Measurements from ENCODE around the gene PRCP.
"Not testable (repeated sequence)": the region's sequence is repeated elsewhere in the genome, so short reads cannot be mapped to it uniquely, and the experiment has no call there.

PRCP gene

GRCh38 chr11:82929121-82929520 lies 28.9 kb upstream of the PRCP start:
- TF ChIP-seq CTCF (IDR thresholded peaks at IDR 0.05; ENCODE audit: extremely low read depth, insufficient read depth, missing control alignments): no peak
- in situ Hi-C loops (cut with MboI; ENCODE audit: low pct_unique_long_range_greater_than_20kb, low sequenced_read_pairs, unreplicated experiment): no loop called here

GRCh38 chr11:82927264-82927880 lies 27.1 kb upstream of the PRCP start:
- peak; percentile 49 for DNase-seq (ENCODE audit: low spot score)
- in situ Hi-C loops (cut with MboI; ENCODE audit: low pct_unique_long_range_greater_than_20kb, low sequenced_read_pairs, unreplicated experiment): no loop called here
- peak; percentile 55 for TF ChIP-seq CTCF (IDR thresholded peaks at IDR 0.05; ENCODE audit: extremely low read depth, insufficient read depth, missing control alignments)

More at GRCh38 chr11:82929121-82929520, 28.9 kb upstream of the PRCP start:
- DNase-seq (ENCODE audit: low spot score): no peak

GRCh38 chr11:82924522-82925224 lies 24.4 kb upstream of the PRCP start:
- DNase-seq (ENCODE audit: low spot score): peak; percentile 15
- in situ Hi-C loops (cut with MboI; ENCODE audit: low pct_unique_long_range_greater_than_20kb, low sequenced_read_pairs, unreplicated experiment): no loop called here
- no peak for TF ChIP-seq CTCF (IDR thresholded peaks at IDR 0.05; ENCODE audit: extremely low read depth, insufficient read depth, missing control alignments)

DNA sequence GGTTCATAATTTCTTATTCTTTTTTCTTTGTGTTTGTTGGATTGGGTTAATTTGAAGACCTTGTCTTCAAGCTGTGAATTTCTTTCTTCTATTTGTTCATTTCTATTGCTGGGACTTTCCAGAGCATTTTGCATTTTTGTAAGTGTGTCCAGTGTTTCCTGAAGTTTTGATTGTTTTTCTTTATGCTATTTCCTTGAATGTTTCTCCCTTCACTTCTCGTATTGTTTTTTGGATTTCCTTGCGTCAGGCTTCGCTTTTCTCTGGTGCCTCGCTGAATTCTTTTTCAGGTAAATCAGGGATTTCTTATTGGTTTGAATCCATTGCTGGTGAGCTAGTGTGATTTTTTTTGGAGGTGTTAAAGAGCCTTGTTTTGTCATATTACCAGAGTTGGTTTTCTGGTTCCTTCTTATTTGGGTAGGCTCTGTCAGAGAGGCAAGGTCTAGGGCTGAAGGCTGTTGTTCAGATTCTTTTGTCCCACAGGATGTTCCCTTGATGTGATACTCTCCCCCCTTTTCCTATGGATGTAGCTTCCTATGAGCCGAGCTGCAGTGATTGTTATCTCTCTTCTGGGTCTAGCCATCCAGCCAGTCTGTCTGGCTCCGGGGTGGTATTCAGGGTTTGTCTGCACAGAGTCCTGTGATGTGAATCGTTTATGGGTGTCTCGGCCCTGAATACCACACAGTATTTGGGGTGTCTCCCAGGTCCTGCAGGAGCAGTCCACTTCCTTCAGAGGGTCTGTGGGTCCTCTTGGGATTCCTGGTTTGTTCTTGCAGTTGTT lies 22.4 kb upstream of the PRCP start:
- in situ Hi-C loops (cut with MboI; ENCODE audit: low pct_unique_long_range_greater_than_20kb, low sequenced_read_pairs, unreplicated experiment); DNase-seq (ENCODE audit: low spot score): not testable (repeated sequence)

GRCh38 chr11:82920227-82920626 lies 20.0 kb upstream of the PRCP start:
- in situ Hi-C loops (cut with MboI; ENCODE audit: low pct_unique_long_range_greater_than_20kb, low sequenced_read_pairs, unreplicated experiment); DNase-seq (ENCODE audit: low spot score): not testable (repeated sequence)

- in situ Hi-C loops (cut with MboI; ENCODE audit: low pct_unique_long_range_greater_than_20kb, low sequenced_read_pairs, unreplicated experiment); DNase-seq (ENCODE audit: low spot score): not testable (repeated sequence)
These were observed 19.6 kb upstream of the PRCP start for GRCh38 chr11:82919786-82920185.

DNA sequence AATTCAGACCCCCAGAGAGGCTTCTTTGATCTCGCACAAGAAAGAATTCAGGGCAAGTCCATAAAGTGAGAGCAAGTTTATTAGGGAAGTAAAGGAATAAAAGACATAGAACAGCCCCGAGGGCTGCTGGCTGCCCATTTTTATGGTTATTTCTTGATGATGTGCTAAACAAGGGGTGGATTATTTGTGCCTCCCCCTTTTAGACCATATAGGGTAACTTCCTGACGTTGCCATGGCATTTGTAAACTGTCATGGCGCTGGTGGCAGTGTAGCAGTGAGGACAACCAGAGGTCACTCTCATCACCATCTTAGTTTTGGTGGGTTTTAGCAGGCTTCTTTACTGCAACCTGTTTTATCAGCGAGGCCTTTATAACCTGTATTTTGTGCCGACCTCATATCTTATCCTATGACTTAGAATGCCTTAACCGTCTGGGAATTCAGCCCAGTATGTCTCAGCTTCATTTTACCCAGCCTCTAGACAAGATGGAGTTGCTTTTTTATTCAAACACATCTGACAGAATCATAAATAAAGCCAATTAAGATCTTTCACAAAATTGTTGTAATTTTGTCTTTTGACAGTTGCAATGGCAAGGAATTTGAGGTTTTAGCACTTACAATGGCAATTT lies 8.9 kb upstream of the PRCP start:
- DNase-seq (ENCODE audit: low spot score): no peak
- in situ Hi-C loops (cut with MboI; ENCODE audit: low pct_unique_long_range_greater_than_20kb, low sequenced_read_pairs, unreplicated experiment): loop anchor here (10.0 kb wide), 2 partner anchors 166 to 336 kb away; partner anchors contain the start of gene RAB30
- no peak for TF ChIP-seq CTCF (IDR thresholded peaks at IDR 0.05; ENCODE audit: extremely low read depth, insufficient read depth, missing control alignments)

Data from GM13977 (cell line).